HepG2 (cell line): ENCODE measurements around the gene TSPAN15. TPM values are rescaled to one million over a fixed set of nuclear protein-coding genes. Genes with fewer than 3 reads are reported as not detected.

Experiments used
- ATAC-seq: fragments of 200-7000 bp; cut with Tn5 transposase; 3 replicates; pipeline ENCODE4 v1.9.1; 2020; ENCODE audit warnings: mild to moderate bottlenecking, moderate library complexity
- BruUV-seq: library from RNA; stranded (reverse); fragments of 400-500 nt; replicated peaks from 2 replicates; lab custom pipeline; 2021; lab: Mats Ljungman, UMichigan
- CTCF ChIA-PET: fragments of 300-600 bp; formaldehyde crosslinking; extraction: SDS; loops from one replicate; lab custom pipeline; 2021; ENCODE audit warnings: low total read pairs, inconsistent platforms, low intra/inter-chr PET ratio; lab: Yijun Ruan, JAX
- POLR2A ChIA-PET: fragments of 350-600 bp; sonication (Branson Sonifier 250); formaldehyde crosslinking; loops from one replicate; lab custom pipeline; 2020; ENCODE audit warnings: antibody characterized with exemption, inconsistent platforms; lab: Yijun Ruan, JAX
- DNase-seq: peaks from one replicate; pipeline ENCODE4 v3.0.0-alpha.2; 2015; ENCODE audit warnings: low spot score
- FAIRE-seq: peaks from 3 replicates; lab custom pipeline; 2011; peaks lifted over from hg19 to GRCh38; lab: Jason Lieb, UNC
- H2AFZ ChIP-seq: one replicate; pipeline ENCODE4 v1.6.1; 2011; ENCODE audit warnings: low read length, inconsistent platforms
- H3K27ac ChIP-seq: fragments of 300-600 bp; 3 replicates; pipeline ENCODE4 v1.8.0; 2011; ENCODE audit warnings: mixed run types, mild to moderate bottlenecking, mixed read lengths, low read length, inconsistent platforms; ENCODE audit not compliant: insufficient read depth; ENCODE audit errors: extremely low read length
- H3K27me3 ChIP-seq, 2 experiments: fragments of 200-600 bp in 1 of 2; 2 replicates in 1 of 2; 3 replicates in 1 of 2; pipeline versions ENCODE4 v1.6.0 to v1.8.0; 2011; ENCODE audit warnings: low read length in 2 of 2, mild to moderate bottlenecking in 2 of 2, moderate library complexity in 2 of 2, inconsistent platforms in 1 of 2; ENCODE audit not compliant: insufficient read depth in 2 of 2, control insufficient read depth in 1 of 2
- H3K36me3 ChIP-seq, 2 experiments: fragments of 200-600 bp in 1 of 2; replicated peaks in 1 of 2; 2 replicates in 1 of 2; 3 replicates in 1 of 2; pipeline versions ENCODE4 v1.5.1 to v1.8.0; 2011; ENCODE audit warnings: low read length in 2 of 2, inconsistent platforms in 1 of 2; ENCODE audit not compliant: insufficient read depth in 2 of 2, control insufficient read depth in 1 of 2
- H3K4me1 ChIP-seq: 2 replicates; pipeline ENCODE4 v1.5.1; 2012; ENCODE audit warnings: low read length, inconsistent platforms; ENCODE audit not compliant: insufficient read depth
- H3K4me2 ChIP-seq: 2 replicates; pipeline ENCODE4 v1.6.0; 2011; ENCODE audit warnings: low read depth, low read length, inconsistent platforms
- H3K4me3 ChIP-seq, 3 experiments: fragments of 200-600 bp in 1 of 3; sonication (generic), shearing (Covaris generic) in 1 of 3; replicated peaks in 1 of 3; 2 replicates each; pipeline ENCODE4 v1.5.1; 2011 to 2016; ENCODE audit warnings: low read length in 3 of 3, inconsistent platforms in 2 of 3, low read depth in 2 of 3, mild to moderate bottlenecking in 2 of 3, control low read depth in 1 of 3, mixed read lengths in 1 of 3; ENCODE audit not compliant: insufficient read depth in 1 of 3
- H3K79me2 ChIP-seq: one replicate; pipeline ENCODE4 v1.6.1; 2011; ENCODE audit warnings: low read length, inconsistent platforms; ENCODE audit not compliant: insufficient read depth
- H3K9ac ChIP-seq: 2 replicates; pipeline ENCODE4 v1.6.0; 2011; ENCODE audit warnings: mild to moderate bottlenecking, low read depth, low read length, inconsistent platforms; ENCODE audit not compliant: insufficient read depth
- H3K9me3 ChIP-seq: 2 replicates; pipeline ENCODE4 v1.5.1; 2012; ENCODE audit warnings: mild to moderate bottlenecking, low read length
- H4K20me1 ChIP-seq: 2 replicates; pipeline ENCODE4 v1.6.0; 2011; ENCODE audit warnings: inconsistent platforms, mild to moderate bottlenecking, low read length, moderate library complexity; ENCODE audit not compliant: insufficient read depth
- BRF2 ChIP-seq: sonication (generic); formaldehyde crosslinking; IDR thresholded peaks from 2 replicates; pipeline ENCODE4 v1.8.1; 2022; ENCODE audit warnings: mild to moderate bottlenecking, missing genetic modification reagents
- CCDC6 ChIP-seq: sonication (generic); formaldehyde crosslinking; IDR thresholded peaks from 2 replicates; pipeline ENCODE4 v1.8.1; 2022; ENCODE audit warnings: mild to moderate bottlenecking, missing genetic modification reagents, moderate library complexity
- DPF2 ChIP-seq: sonication (generic); formaldehyde crosslinking; IDR thresholded peaks from 2 replicates; pipeline ENCODE4 v1.4.0; 2020; ENCODE audit warnings: mild to moderate bottlenecking, low read depth, missing genetic modification reagents, borderline replicate concordance
- FOXM1 ChIP-seq: sonication (generic); formaldehyde crosslinking; IDR thresholded peaks from 2 replicates; pipeline ENCODE4 v1.5.0; 2020; ENCODE audit warnings: missing genetic modification reagents
- SRY ChIP-seq: sonication (generic); formaldehyde crosslinking; IDR thresholded peaks from 2 replicates; pipeline ENCODE4 v1.8.0; 2022; ENCODE audit warnings: mild to moderate bottlenecking, missing genetic modification reagents
- TOPORS ChIP-seq: sonication (generic); formaldehyde crosslinking; IDR thresholded peaks from 2 replicates; pipeline ENCODE4 v1.8.0; 2023; ENCODE audit warnings: mild to moderate bottlenecking, missing genetic modification reagents
- TRIM24 ChIP-seq: sonication (generic); formaldehyde crosslinking; IDR thresholded peaks from 2 replicates; pipeline ENCODE4 v1.8.0; 2022; ENCODE audit warnings: mild to moderate bottlenecking, missing genetic modification reagents
- ZBTB1 ChIP-seq: sonication (generic); formaldehyde crosslinking; IDR thresholded peaks from 2 replicates; pipeline ENCODE4 v1.4.0; 2020; ENCODE audit warnings: missing genetic modification reagents, borderline replicate concordance
- ZNF207 ChIP-seq: fragments of 450-650 bp; IDR thresholded peaks from 2 replicates; pipeline ENCODE4 v1.6.1; 2016; ENCODE audit warnings: antibody characterized with exemption, borderline replicate concordance
- ZNF274 ChIP-seq: sonication (generic); formaldehyde crosslinking; IDR thresholded peaks from 2 replicates; pipeline ENCODE4 v1.5.1; 2020; ENCODE audit warnings: mild to moderate bottlenecking, missing genetic modification reagents
- ZNF30 ChIP-seq: sonication (generic); formaldehyde crosslinking; IDR thresholded peaks from 2 replicates; pipeline ENCODE4 v1.5.0; 2020; ENCODE audit warnings: mild to moderate bottlenecking, missing genetic modification reagents
- ZNF446 ChIP-seq: sonication (generic); formaldehyde crosslinking; IDR thresholded peaks from 2 replicates; pipeline ENCODE4 v1.5.0; 2020; ENCODE audit warnings: mild to moderate bottlenecking, missing genetic modification reagents
- ZNF609 ChIP-seq: sonication (generic); formaldehyde crosslinking; IDR thresholded peaks from 2 replicates; pipeline ENCODE4 v1.4.0; 2020; ENCODE audit warnings: mild to moderate bottlenecking, missing genetic modification reagents, borderline replicate concordance
- ZNF780A ChIP-seq: sonication (generic); formaldehyde crosslinking; IDR thresholded peaks from 2 replicates; pipeline ENCODE4 v1.8.0; 2022; ENCODE audit warnings: mild to moderate bottlenecking, missing genetic modification reagents, moderate library complexity
- WGBS: methylation state at CpG from one replicate; pipeline ENCODE4 v1.1.6; 2017; ENCODE audit warnings: low lambda C conversion rate; 5-methylcytosine and 5-hydroxymethylcytosine counted together
- in situ Hi-C: cut with HindIII; loops from 2 replicates; pipeline ENCODE4 v1.10.0; 2017; ENCODE audit warnings: low pct_unique_long_range_greater_than_20kb; ENCODE audit not compliant: extremely low pct_ligation_motif_present
- intact Hi-C: fragments of 100-400 bp; cut with micrococcal nuclease; formaldehyde crosslinking; loops from one replicate; pipeline ENCODE4 v1.10.0; 2022; ENCODE audit not compliant: unreplicated experiment
- polyA plus RNA-seq, 8 experiments: library from polyadenylated mRNA; depleted of rRNA in 3 of 8; stranded (reverse) in 7 of 8; unstranded in 1 of 8; fragments of >200 nt; fragmentation: Illumina TruSeq in 4 of 8; extraction: Trizol in 4 of 8; gene quantifications; 2 replicates each; pipeline versions ENCODE4 v1.2.1 to v1.2.3, GENCODE V29; 2011 to 2016; ENCODE audit warnings: low read depth in 4 of 8, missing spikeins in 1 of 8, mixed read lengths in 1 of 8; ENCODE audit not compliant: insufficient read depth in 1 of 8
- total RNA-seq, 5 experiments: library from RNA; depleted of rRNA; stranded (reverse); fragments of >200 nt; fragmentation: Illumina TruSeq; extraction: Trizol; gene quantifications; 2 replicates each; pipeline ENCODE4 v1.2.3, GENCODE V29; 2016; ENCODE audit warnings: low read depth in 1 of 5
- TF ChIP-seq, protein P1 (sequence below): sonication (generic); formaldehyde crosslinking; IDR thresholded peaks from 2 replicates; pipeline ENCODE4 v1.5.0; 2020; ENCODE audit warnings: mild to moderate bottlenecking, missing genetic modification reagents

The TSPAN15 gene
- total and polyA plus RNA-seq, 2 of the 13 experiments (the other 11 are each of a cell fraction or from before 2014, with no cell fraction given): 0.27 to 3.2 TPM

GRCh38 chr10:69464401-69464800 lies 13.1 kb downstream of the TSPAN15 start:
- DNase-seq: no peak
- Histone ChIP-seq H3K36me3 (no peaks in the 10 kb centered on the region), H2AFZ (no peak overlapping the region), H3K4me3 (no peak overlapping the region), H3K4me1 (peaks cover 11% of the 10 kb centered on the region; the same call in 1 of the 2 replicates), H3K9ac (no peak overlapping the region), H3K27ac (no peak overlapping the region), H3K9me3 (no peaks in the 10 kb centered on the region), H4K20me1 (no peaks in the 10 kb centered on the region), H3K4me2 (no peak overlapping the region), H3K79me2 (no peaks in the 10 kb centered on the region), H3K27me3 (peaks cover 0 to 1% of the 10 kb centered on the region in 2 experiments; a peak in 1 of 5 replicates)
- ChIA-PET POLR2A (no interaction called here), CTCF (no interaction called here)
- FAIRE-seq: no peak
- in situ Hi-C loops: no loop called here
- 52% methylated on average over 7 of the region's 7 CpGs for WGBS
- intact Hi-C loops: no loop called here
- no peak for ATAC-seq
- BruUV-seq: no TSS peak
- no peak for TF ChIP-seq SRY
- no peak for TF ChIP-seq ZNF446 (CRISPR knock-in tag)
- TF ChIP-seq ZNF609 (CRISPR knock-in tag): no peak
- TF ChIP-seq FOXM1: no peak
- TF ChIP-seq ZNF207: no peak
- TF ChIP-seq ZBTB1 (CRISPR knock-in tag): no peak
- no peak for TF ChIP-seq TRIM24 (CRISPR knock-in tag)
- TF ChIP-seq, protein P1, sequence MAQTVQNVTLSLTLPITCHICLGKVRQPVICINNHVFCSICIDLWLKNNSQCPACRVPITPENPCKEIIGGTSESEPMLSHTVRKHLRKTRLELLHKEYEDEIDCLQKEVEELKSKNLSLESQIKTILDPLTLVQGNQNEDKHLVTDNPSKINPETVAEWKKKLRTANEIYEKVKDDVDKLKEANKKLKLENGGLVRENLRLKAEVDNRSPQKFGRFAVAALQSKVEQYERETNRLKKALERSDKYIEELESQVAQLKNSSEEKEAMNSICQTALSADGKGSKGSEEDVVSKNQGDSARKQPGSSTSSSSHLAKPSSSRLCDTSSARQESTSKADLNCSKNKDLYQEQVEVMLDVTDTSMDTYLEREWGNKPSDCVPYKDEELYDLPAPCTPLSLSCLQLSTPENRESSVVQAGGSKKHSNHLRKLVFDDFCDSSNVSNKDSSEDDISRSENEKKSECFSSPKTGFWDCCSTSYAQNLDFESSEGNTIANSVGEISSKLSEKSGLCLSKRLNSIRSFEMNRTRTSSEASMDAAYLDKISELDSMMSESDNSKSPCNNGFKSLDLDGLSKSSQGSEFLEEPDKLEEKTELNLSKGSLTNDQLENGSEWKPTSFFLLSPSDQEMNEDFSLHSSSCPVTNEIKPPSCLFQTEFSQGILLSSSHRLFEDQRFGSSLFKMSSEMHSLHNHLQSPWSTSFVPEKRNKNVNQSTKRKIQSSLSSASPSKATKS: no peak
- TF ChIP-seq TOPORS (CRISPR knock-in tag): no peak
- TF ChIP-seq CCDC6: no peak
- no peak for TF ChIP-seq DPF2 (CRISPR knock-in tag)
- no peak for TF ChIP-seq ZNF780A (CRISPR knock-in tag)
- no peak for TF ChIP-seq ZNF274 (CRISPR knock-in tag)
- no peak for TF ChIP-seq ZNF30 (CRISPR knock-in tag)
- TF ChIP-seq BRF2 (CRISPR knock-in tag): no peak
